HG03025 (cell line): ENCODE measurements around the gene TVP23C.

Experiments used
- ATAC-seq: cut with Tn5 transposase; IDR thresholded peaks from one replicate; pipeline ENCODE4 v1.9.1; 2021; ENCODE audit warnings: mild to moderate bottlenecking, moderate library complexity; ENCODE audit not compliant: unreplicated experiment, low FRiP score

Gene TVP23C

DNA sequence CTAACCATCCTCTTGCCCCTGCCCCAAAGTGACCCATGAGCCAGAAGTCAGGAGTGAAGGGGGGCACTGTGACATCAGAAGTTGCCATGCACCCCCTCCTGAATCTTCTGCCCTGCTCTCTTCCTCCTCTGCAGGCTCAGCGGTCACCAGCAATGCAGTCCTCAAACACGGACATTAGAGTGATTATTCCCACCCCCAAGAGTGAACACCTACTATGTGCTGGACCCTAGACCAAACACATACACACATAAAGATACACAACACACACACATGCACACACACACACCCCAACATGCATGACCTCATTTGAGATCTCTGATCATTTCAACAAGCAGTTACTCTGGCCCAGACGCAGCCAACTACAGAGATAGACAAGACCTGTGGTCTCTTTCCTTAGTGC is 95.7 kb downstream of the TVP23C start, which contains the start of gene CDRT4:
CDRT4 (minus strand) TSS at position 30 of the 400 bp plus-strand sequence. CDS start 27,383 bp downstream, outside the sequence.
- no peak for ATAC-seq

DNA sequence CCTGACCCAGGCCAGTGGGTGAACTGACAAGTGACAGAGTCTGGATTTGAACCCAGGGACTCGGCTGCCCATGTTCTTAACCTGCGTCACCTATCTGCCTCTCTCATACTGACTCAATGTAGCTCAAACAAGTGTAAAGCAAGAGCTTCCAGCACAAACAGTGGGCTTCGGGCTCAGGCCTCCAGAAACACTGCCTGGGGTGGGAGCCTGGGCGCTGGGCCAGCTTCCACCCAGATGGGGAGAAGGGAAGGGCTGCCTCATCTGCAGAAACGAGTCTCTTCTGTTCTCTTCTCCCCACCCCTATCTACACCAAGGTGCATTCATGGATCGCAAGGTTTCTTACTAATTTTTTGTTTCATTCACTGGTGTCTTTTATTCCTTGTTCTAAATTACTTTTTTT is 97.2 kb downstream of the TVP23C start:
- ATAC-seq, result no peak

DNA sequence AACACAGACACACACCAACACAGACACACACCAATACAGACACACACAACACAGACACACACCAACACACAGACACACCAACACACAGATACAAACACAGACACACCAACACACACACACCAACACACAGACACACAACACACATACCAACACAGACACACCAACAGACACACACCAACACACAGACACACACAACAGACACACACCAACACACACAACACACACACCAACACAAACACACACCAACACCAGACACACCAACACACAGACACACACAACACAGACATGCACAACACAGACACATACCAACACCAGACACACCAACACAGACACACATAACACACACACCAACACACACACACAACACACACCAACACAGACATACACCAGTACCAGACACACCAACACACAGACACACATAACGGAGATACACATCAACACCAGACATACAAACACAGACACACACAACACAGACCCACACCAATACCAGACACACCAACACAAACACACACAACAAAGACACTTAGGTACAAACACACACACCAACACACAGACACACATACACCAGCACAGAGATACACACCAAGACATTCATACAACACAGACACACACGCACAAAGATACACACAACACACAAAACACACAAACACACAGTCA is 98.1 kb downstream of the TVP23C start:
- ATAC-seq, result no peak

DNA sequence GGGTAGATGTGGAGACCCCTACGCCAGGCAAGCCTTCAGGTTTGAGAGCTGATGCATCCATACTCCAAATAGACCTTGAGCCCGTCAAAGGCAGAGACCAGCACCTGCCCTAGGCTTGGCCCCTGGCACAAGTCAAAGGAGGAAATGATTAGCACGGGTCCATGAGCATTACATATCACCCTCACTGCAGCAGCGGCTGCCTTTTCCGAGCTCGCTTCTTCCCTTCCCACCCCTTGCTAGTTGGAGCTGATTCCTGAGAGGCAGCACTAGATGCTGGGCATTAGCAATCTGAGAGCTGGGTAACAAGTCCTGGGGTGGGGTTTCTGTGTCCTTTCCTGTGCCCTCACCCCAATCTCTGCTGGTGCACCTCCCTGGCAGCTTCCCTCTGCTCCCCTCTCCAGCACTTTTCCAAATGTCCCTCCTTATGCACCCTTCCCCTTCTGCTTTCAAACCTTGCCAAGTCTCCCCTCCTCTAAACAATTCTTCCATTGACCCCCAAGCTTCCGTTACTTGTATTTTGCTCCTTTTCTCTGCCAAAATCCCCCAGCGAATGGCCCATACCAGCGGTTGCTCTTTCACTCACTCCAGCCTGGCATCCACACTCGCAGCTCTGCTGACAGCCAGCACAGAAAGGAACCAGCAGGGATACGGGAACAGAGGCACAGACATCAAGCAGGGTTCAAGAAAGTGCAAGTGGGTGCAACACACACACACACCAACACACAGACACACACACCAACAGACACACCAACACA is 98.9 kb downstream of the TVP23C start:
- ATAC-seq, result no peak

DNA sequence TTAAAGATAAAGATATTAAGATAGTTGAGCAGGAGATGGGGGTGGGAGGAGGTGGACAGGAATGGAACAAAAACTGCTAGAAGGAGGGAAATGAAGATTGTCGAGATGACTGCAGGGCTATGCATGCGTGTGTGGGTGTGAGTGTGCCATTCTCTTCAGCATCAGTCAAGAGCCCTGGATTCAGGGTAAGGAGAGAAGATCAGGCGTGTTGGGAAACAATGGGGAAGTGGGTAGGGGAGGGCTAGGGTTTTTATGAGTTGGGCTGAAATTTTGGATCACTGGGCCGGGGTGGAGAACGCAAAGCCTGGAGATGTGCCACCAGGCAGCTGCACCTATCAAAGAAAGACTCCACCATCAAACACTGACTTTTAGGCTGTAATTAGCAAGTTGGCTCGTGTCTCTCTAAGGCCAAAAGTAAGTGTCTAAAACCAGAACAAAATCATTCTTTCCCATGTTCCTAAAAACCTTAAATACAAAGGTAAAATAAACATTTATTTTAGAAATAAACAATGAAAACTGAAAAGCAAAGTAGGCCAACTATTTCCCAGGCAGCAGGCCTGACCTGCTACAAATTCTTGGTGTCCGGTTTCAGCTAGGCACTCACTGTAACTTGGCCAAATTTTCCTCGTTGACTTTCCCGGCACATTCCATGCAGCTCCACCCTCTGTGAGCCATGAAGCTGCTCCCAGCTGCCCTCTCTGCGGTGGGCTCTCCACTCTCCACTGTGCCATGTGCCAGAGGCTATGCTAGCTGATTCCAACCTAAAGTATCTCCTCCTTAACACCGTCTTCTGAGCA is 100.1 kb downstream of the TVP23C start:
- ATAC-seq, result no peak

DNA sequence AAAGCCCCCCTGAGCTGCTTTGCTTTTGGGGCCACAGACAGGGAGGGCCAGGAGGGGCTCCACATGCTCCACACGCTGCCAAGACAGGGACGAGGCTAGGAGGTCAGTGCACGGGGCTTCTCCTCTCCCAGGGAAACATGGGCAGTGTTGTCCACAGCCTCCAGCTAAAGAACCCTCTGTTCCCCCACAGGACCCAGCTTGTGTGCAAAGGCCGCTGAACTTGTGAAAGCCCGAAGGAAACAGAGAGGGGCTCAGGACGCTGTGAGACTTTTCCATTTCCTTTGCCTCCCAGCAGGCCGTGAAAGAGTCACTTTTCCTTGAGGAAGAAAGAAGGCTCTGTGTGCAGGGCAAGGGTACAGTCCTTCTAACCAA is 105.6 kb downstream of the TVP23C start:
- no peak for ATAC-seq

DNA sequence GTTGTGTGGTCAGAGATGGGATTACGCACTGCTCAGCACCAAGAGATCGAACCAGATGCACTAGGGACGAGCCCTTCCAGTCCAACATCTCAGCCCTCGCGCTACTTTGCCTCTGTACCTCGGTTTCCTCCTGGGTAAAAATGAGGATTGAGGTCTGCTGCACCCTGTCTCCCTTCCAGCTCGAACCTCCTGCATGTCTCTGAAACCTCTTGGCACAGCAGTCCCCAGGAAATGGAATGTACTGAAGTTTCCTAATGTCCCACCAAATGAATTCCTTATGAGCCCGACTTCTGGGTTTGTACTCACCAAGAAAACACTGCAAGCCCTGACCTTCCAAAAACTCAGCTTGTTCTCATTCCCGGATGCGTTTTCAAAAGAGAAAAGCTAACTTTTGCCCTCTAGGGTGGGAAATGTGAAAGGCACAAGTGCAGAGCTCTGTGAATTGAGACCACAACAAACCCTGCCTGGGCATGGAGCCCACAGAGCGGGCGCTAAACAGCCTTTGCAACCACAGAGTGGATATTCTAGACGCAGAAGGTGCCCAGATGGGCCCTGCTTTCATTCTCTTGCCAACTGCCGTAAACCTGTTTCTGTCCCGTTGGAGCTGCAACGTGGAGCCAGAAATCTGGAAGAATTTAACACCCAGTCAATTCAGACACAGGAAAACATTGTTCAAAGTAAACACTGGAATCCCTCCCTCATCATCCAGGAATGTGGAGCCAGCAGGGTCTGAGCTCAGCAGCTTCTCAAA is 106.1 kb downstream of the TVP23C start:
- no peak for ATAC-seq

DNA sequence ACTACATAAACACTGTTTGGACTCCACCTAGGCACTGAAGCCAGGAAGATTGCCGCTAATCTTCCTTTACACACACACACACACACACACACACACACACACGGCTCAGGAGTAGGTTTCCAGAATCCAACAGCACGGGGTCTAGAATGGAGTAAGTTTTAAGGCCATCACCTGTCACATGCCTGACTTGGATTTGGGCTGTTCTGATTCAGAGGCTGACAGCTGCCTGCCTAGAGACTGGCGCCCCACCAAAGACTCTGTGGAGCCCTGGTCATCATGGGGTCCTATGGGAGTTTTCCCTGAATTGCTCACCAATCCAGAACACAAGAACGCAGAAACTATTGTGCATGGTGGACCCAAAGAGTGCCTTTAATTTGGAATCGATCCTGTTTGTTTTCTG is 106.8 kb downstream of the TVP23C start:
- ATAC-seq, result no peak

DNA sequence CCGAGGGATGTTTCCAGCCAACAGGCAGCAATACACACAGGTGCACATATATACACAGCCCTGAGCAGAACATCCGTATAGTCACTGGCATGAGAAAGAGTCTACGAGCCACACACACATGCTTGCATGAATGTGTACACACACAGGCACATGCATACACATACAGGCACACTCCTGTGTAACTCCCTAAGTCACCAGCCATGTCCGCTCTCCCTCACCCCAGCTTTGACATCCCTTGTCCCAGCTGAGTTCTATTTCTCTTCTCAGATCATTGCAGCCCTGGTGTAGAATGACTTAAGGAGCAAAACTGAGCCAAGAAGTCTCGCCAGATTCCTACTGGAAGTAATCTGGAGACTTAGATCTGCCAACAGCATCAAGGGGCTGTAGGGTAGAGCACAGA is 108.9 kb downstream of the TVP23C start:
- no peak for ATAC-seq

DNA sequence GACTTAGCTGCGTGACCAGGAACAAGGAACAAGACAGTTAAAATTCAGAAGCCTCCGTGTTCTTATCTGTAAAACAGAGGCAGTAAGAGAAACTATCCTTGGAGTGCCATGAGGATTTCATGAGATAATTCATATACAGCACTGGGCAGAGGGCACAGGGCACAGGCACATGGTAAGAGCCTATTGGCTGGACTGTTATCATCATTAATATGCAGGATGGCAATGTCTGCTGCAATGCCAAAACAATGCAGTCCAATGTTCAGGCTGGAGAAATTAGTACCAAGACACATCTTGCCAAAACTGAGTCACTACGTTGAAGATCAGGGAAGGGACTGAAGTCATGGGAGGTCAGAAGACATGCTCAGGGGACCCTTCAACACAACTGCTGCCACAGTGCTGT is 109.5 kb downstream of the TVP23C start:
- no peak for ATAC-seq

DNA sequence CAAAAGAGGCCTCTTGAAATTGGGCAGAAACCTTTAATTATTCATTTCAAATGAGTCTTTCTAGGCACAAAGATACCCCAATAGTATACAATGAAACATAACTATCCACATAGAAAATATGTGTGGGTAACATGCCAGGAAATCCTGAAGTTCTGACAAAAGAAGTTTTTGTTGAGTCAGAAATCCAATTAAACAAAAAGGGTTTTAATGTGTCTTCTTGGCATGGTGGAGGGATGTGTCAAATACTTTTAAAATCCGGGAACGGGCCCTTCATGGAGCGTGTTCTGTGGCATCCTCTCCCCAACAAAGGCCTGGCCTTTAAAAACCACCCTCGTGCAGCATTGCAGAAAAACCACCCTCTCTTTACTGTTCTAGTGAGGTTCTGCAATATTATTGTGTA is 110.0 kb downstream of the TVP23C start:
- ATAC-seq, result no peak

DNA sequence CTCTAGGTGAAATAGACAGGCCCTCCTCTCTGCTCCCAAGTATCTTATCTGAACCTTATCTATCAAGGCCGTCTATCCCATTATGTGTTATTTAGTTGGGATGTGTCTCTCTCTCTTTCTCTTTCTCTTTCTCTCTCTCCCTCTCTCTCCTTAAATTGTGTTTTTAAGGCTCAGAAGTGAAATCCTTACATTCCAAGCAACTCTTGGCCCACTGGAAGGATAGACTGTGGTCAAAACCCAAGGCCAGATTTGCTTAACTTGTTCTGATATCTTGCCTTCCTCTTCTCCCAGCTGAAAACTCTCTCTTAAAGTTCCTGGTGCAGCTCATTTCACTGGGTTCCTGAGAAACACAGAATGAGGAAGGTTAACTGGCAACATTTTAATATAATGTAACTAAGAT is 110.5 kb downstream of the TVP23C start:
- no peak for ATAC-seq
